Kidney epithelial cell (primary cell): Measurements from ENCODE around the gene IP6K3. TPM values are rescaled to one million over a fixed set of nuclear protein-coding genes. Genes with fewer than 3 reads are reported as not detected.

Experiments
- DNase-seq: peaks from one replicate; pipeline ENCODE4 v3.0.0-alpha.2; 2010; ENCODE audit warnings: low read depth
- H3K27me3 ChIP-seq: 2 replicates; pipeline ENCODE4 v1.6.0; 2011; ENCODE audit warnings: low read length; ENCODE audit not compliant: control insufficient read depth, insufficient read depth
- H3K36me3 ChIP-seq: 2 replicates; pipeline ENCODE4 v1.5.1; 2011; ENCODE audit warnings: low read length; ENCODE audit not compliant: control insufficient read depth, insufficient read depth
- H3K4me3 ChIP-seq: 2 replicates; pipeline ENCODE4 v1.5.1; 2011; ENCODE audit warnings: low read depth, mild to moderate bottlenecking, control low read depth, low read length
- CTCF ChIP-seq: IDR thresholded peaks from 2 replicates; pipeline ENCODE4 v1.5.1; 2011; ENCODE audit warnings: mild to moderate bottlenecking, moderate library complexity, low read length, control low read depth, inconsistent platforms; ENCODE audit not compliant: insufficient read depth, poor library complexity, severe bottlenecking
- total RNA-seq: library from RNA; depleted of rRNA; stranded (reverse); fragments of >200 nt; gene quantifications from 2 replicates; pipeline ENCODE4 v1.2.3, GENCODE V29; 2015

Gene IP6K3
- total RNA-seq, 1 donor from 2014 or later = 0.29 TPM

GRCh38 chr6:33785778-33786177, 39.1 kb upstream of the IP6K3 start:
- no peaks in the 10 kb centered on the region for H3K36me3 ChIP-seq

GRCh38 chr6:33784787-33785186, 38.1 kb upstream of the IP6K3 start:
- no peak overlapping the region for H3K4me3 ChIP-seq
- no peaks in the 10 kb centered on the region for H3K36me3 ChIP-seq
- no peaks in the 10 kb centered on the region for H3K27me3 ChIP-seq
- DNase-seq = no peak
- TF ChIP-seq CTCF = no peak

More at GRCh38 chr6:33785778-33786177, 39.1 kb upstream of the IP6K3 start:
- no peak for DNase-seq
- Histone ChIP-seq H3K27me3 (no peaks in the 10 kb centered on the region), H3K4me3 (no peak overlapping the region)
- TF ChIP-seq CTCF = no peak

GRCh38 chr6:33783781-33784520, 37.2 kb upstream of the IP6K3 start:
- Histone ChIP-seq H3K36me3 (peaks cover 1% of the 10 kb centered on the region), H3K4me3 (no peak overlapping the region)
- TF ChIP-seq CTCF = no peak

GRCh38 chr6:33782561-33782960, 35.9 kb upstream of the IP6K3 start:
- no peak for DNase-seq
- Histone ChIP-seq H3K4me3 (no peak overlapping the region), H3K36me3 (peaks cover 1% of the 10 kb centered on the region), H3K27me3 (no peaks in the 10 kb centered on the region)
- TF ChIP-seq CTCF = no peak

More at GRCh38 chr6:33783781-33784520, 37.2 kb upstream of the IP6K3 start:
- H3K27me3 ChIP-seq = no peaks in the 10 kb centered on the region
- DNase-seq = no peak

- no peak for TF ChIP-seq CTCF
- H3K27me3 ChIP-seq = no peaks in the 10 kb centered on the region
- peak; percentile 69 for DNase-seq
- H3K36me3 ChIP-seq = peaks cover 2% of the 10 kb centered on the region
- no peak overlapping the region for H3K4me3 ChIP-seq
These were observed 34.6 kb upstream of the IP6K3 start for GRCh38 chr6:33781131-33781975.

GRCh38 chr6:33779895-33780294, 33.2 kb upstream of the IP6K3 start:
- Histone ChIP-seq H3K27me3 (no peaks in the 10 kb centered on the region), H3K4me3 (no peak overlapping the region), H3K36me3 (peaks cover 4% of the 10 kb centered on the region)
- TF ChIP-seq CTCF = no peak
- no peak for DNase-seq
